Measurements from ENCODE around the gene MCU.
"Not testable (repeated sequence)": the region's sequence is repeated elsewhere in the genome, so short reads cannot be mapped to it uniquely, and the experiment has no call there.

Gene MCU

GRCh38 chr10:72667207-72667864 is 24.6 kb upstream of the MCU start:
- Mint-ChIP-seq H3K4me1 (no peaks in the 10 kb centered on the region), H3K27me3 (peaks cover 2% of the 10 kb centered on the region), H3K9me3 (no peaks in the 10 kb centered on the region), H3K4me3 (no peak overlapping the region), H3K27ac (no peak overlapping the region), H3K36me3 (ENCODE audit: low read depth) (no peaks in the 10 kb centered on the region)
- no peak for ATAC-seq
- DNase-seq: no peak

GRCh38 chr10:72673280-72673679 is 18.7 kb upstream of the MCU start:
- Mint-ChIP-seq H3K4me1 (peaks cover 2% of the 10 kb centered on the region), H3K27ac (no peak overlapping the region)
- DNase-seq: no peak

DNA sequence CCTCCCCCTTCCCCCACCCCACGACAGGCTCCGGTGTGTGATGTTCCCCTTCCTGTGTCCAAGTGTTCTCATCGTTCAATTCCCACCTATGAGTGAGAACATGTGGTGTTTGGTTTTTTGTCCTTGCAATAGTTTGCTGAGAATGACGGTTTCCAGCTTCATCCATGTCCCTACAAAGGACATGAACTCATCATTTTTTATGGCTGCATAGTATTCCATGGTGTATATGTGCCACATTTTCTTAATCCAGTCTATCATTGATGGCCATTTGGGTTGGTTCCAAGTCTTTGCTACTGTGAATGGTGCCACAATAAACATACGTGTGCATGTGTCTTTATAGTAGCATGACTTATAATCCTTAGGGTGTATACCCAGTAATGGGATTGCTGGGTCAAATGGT is 17.8 kb upstream of the MCU start:
- not testable (repeated sequence) for H3K27ac Mint-ChIP-seq; H3K36me3 Mint-ChIP-seq (ENCODE audit: low read depth); H3K4me3 Mint-ChIP-seq; ATAC-seq; H3K27me3 Mint-ChIP-seq; H3K4me1 Mint-ChIP-seq; DNase-seq; H3K9me3 Mint-ChIP-seq

More at GRCh38 chr10:72673280-72673679, 18.7 kb upstream of the MCU start:
- no peak for ATAC-seq
- H3K9me3 Mint-ChIP-seq: no peaks in the 10 kb centered on the region
- H3K36me3 Mint-ChIP-seq (ENCODE audit: low read depth): no peaks in the 10 kb centered on the region
- H3K4me3 Mint-ChIP-seq: no peak overlapping the region
- no peaks in the 10 kb centered on the region for H3K27me3 Mint-ChIP-seq

DNA sequence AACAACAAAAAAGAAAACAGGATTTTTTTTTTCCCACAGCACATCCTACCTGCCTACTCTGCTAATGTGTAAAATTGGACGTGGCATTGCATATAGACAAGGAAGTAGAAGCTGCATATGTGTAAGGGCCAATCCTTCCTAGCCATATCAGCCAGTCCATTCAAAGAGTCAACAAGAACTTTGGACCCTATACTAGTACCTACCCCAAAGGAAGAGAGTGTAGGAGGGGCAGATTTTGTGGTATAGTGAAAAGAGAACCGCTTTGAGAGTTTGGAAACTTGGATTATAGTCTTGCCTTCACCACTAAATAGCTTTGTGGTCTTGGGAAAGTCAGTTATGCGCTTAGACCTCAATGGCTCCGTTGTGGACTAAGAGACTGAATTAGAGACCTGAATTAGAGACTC is 12.1 kb upstream of the MCU start:
- Mint-ChIP-seq H3K36me3 (ENCODE audit: low read depth) (no peaks in the 10 kb centered on the region), H3K27ac (no peak overlapping the region), H3K9me3 (no peaks in the 10 kb centered on the region), H3K4me1 (peaks cover 2% of the 10 kb centered on the region), H3K4me3 (no peak overlapping the region), H3K27me3 (peaks cover 2% of the 10 kb centered on the region)
- ATAC-seq (no peak), DNase-seq (no peak)

DNA sequence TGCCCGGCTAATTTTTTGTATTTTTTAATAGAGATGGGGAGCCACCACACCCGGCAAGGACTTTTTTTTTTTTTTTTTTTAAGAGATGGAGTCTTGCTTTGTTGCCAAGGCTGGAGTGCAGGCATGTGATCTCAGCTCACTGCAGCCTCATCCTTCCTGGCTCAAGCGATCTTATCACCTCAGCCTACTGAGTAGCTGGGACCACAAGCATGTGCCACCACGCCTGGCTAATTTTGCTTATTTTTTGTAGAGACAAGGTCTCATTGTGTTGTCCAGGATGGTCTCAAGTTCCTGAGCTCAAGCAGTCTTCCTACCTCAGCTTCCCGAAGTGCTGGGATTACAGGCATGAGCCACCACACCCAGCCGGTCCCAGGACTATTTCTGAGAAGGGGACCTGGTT is 9.3 kb upstream of the MCU start:
- no peaks in the 10 kb centered on the region for H3K9me3 Mint-ChIP-seq
- H3K36me3 Mint-ChIP-seq (ENCODE audit: low read depth): no peaks in the 10 kb centered on the region
- no peak for DNase-seq

GRCh38 chr10:72685264-72685921 is 6.5 kb upstream of the MCU start:
- no peak for DNase-seq
- H3K4me1 Mint-ChIP-seq: peaks cover 3% of the 10 kb centered on the region
- H3K27ac Mint-ChIP-seq: no peak overlapping the region
- H3K9me3 Mint-ChIP-seq: no peaks in the 10 kb centered on the region
- H3K4me3 Mint-ChIP-seq: no peak overlapping the region
- H3K27me3 Mint-ChIP-seq: peaks cover 4% of the 10 kb centered on the region
- no peak for ATAC-seq
- H3K36me3 Mint-ChIP-seq (ENCODE audit: low read depth): no peaks in the 10 kb centered on the region

More for the DNA sequence above, 9.3 kb upstream of the MCU start:
- Mint-ChIP-seq H3K4me3 (no peak overlapping the region), H3K4me1 (no peaks in the 10 kb centered on the region), H3K27ac (no peak overlapping the region), H3K27me3 (peaks cover 2% of the 10 kb centered on the region)
- ATAC-seq: no peak

DNA sequence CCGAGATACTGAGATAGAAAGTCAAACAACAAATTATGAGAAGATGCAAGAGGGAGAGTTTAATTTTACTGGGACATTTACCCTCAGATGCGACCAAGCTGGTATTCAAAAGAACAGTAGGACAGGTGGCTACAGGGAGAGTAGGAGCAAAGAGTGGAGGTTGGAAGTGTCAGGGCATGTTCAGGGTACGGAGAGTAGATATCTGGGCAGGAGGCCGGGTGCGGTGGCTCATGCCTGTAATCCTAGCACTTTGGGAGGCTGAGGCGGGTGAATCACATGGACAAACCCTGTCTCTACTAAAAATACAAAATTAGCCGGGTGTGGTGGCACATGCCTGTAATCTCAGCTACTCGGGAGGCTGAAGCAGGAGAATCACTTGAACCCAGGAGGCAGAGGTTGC is 5.5 kb upstream of the MCU start:
- H3K36me3 Mint-ChIP-seq (ENCODE audit: low read depth); H3K4me3 Mint-ChIP-seq; ATAC-seq; DNase-seq; H3K27ac Mint-ChIP-seq; H3K27me3 Mint-ChIP-seq; H3K4me1 Mint-ChIP-seq; H3K9me3 Mint-ChIP-seq: not testable (repeated sequence)

GRCh38 chr10:72687035-72687434 is 4.9 kb upstream of the MCU start:
- H3K27ac Mint-ChIP-seq: no peak overlapping the region
- H3K4me1 Mint-ChIP-seq: peaks cover 10% of the 10 kb centered on the region
- H3K9me3 Mint-ChIP-seq: no peaks in the 10 kb centered on the region
- DNase-seq (no peak), ATAC-seq (no peak)
- H3K27me3 Mint-ChIP-seq: peaks cover 4% of the 10 kb centered on the region
- H3K36me3 Mint-ChIP-seq (ENCODE audit: low read depth): no peaks in the 10 kb centered on the region
- H3K4me3 Mint-ChIP-seq: no peak overlapping the region

- no peaks in the 10 kb centered on the region for H3K9me3 Mint-ChIP-seq
- no peak overlapping the region for H3K4me3 Mint-ChIP-seq
- DNase-seq (no peak), ATAC-seq (no peak)
- no peak overlapping the region for H3K27ac Mint-ChIP-seq
- peaks cover 4% of the 10 kb centered on the region for H3K27me3 Mint-ChIP-seq
- H3K4me1 Mint-ChIP-seq: peaks cover 15% of the 10 kb centered on the region
- no peaks in the 10 kb centered on the region for H3K36me3 Mint-ChIP-seq (ENCODE audit: low read depth)
Measured at GRCh38 chr10:72688208-72688651, 3.7 kb upstream of the MCU start.

DNA sequence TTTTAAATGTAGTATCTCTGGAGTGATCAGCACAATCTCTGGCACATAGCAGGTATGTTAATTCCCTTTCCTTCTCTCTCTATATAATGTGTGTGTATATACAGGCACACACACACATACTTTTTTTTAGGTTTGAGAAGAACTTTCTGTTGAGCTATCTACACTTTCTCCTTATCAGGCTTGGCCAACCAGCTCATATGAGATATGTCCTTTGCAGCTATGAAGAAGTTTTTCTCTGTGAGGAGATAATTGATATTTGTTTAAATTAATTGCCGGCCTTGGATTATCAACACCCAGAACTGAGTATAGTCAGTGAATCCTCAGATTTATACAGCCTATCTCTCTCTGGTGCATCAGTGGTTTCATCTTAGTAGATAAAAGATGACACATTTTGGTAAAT is 2.3 kb upstream of the MCU start:
- Mint-ChIP-seq H3K4me3 (no peak overlapping the region), H3K9me3 (no peaks in the 10 kb centered on the region), H3K27me3 (peaks cover 4% of the 10 kb centered on the region), H3K27ac (no peak overlapping the region), H3K36me3 (ENCODE audit: low read depth) (no peaks in the 10 kb centered on the region), H3K4me1 (peaks cover 28% of the 10 kb centered on the region)
- no peak for ATAC-seq
- no peak for DNase-seq

- Mint-ChIP-seq H3K9me3 (no peaks in the 10 kb centered on the region), H3K36me3 (ENCODE audit: low read depth) (no peaks in the 10 kb centered on the region), H3K27ac (no peak overlapping the region), H3K4me3 (no peak overlapping the region), H3K4me1 (peaks cover 33% of the 10 kb centered on the region), H3K27me3 (peaks cover 4% of the 10 kb centered on the region)
- ATAC-seq (no peak), DNase-seq (no peak)
Measured at GRCh38 chr10:72690071-72690755, 1.7 kb upstream of the MCU start.

DNA sequence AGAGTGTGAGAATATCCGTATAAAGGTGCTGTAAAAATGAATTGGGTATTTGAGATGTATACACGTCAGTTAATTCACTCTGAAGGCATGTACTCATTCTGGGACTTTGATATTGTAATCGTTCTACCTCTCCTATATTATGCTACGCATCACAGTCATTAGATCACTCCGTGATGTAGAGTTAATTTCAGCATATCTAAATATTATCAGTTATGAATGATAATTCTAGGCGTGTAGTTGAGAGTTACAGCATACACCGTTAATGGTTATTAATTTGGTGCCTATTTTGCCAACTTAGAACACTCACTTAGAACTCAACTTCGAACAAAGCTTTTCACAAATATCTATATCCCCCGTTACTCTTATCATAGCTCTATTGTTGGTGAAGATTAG is 477 bp upstream of the MCU start:
- ATAC-seq: no peak
- H3K4me1 Mint-ChIP-seq: peaks cover 35% of the 10 kb centered on the region
- H3K9me3 Mint-ChIP-seq: no peaks in the 10 kb centered on the region
- H3K27ac Mint-ChIP-seq: peak overlapping the region; percentile 61
- no peak for DNase-seq
- peak overlapping the region; percentile 83 for H3K4me3 Mint-ChIP-seq
- no peaks in the 10 kb centered on the region for H3K36me3 Mint-ChIP-seq (ENCODE audit: low read depth)
- H3K27me3 Mint-ChIP-seq: peaks cover 4% of the 10 kb centered on the region

GRCh38 chr10:72692744-72692993 is 726 bp downstream of the MCU start:
- H3K27me3 Mint-ChIP-seq: peaks cover 4% of the 10 kb centered on the region
- DNase-seq (no peak), ATAC-seq (no peak)
- peak overlapping the region; percentile 76 for H3K27ac Mint-ChIP-seq
- no peaks in the 10 kb centered on the region for H3K36me3 Mint-ChIP-seq (ENCODE audit: low read depth)
- H3K4me1 Mint-ChIP-seq: peaks cover 35% of the 10 kb centered on the region
- peak overlapping the region; percentile 89 for H3K4me3 Mint-ChIP-seq
- H3K9me3 Mint-ChIP-seq: no peaks in the 10 kb centered on the region

GRCh38 chr10:72692994-72693781 is 1.2 kb downstream of the MCU start:
- Mint-ChIP-seq H3K27me3 (peaks cover 2% of the 10 kb centered on the region), H3K36me3 (ENCODE audit: low read depth) (no peaks in the 10 kb centered on the region), H3K9me3 (no peaks in the 10 kb centered on the region), H3K4me3 (peak overlapping the region; percentile 89), H3K4me1 (peaks cover 35% of the 10 kb centered on the region), H3K27ac (peak overlapping the region; percentile 76)
- ATAC-seq (no peak), DNase-seq (no peak)

Data from activated naive CD8-positive, alpha-beta T cell treated with anti-CD3 and anti-CD28 coated beads, Interleukin-2, amount 50 U/mL, for 24 hours (primary cell).